ENCODE measurements around the gene TMSB10. TPM values are rescaled to one million over a fixed set of nuclear protein-coding genes. Genes with fewer than 3 reads are reported as not detected.

Gene TMSB10
- polyA plus RNA-seq, 4 donors: 1,047 to 3,566 (median 2,651) TPM

Other genes starting within 250 kb of the TMSB10 start
- gene TRABD2A, start 24.6 kb upstream of the TMSB10 start, polyA plus RNA-seq: 10 to 100 TPM in 2 of 4 donors, 1 to 10 TPM in 2; 2.0 to 35.5 (median 14.1) TPM
- gene KCMF1, start 65.5 kb downstream of the TMSB10 start, polyA plus RNA-seq: 10 to 100 TPM; 31.9 to 58.9 (median 44.8) TPM
- 10 to 100 TPM in 1 of 4 donors, 1 to 10 TPM in 2, under 1 TPM in 1; 0.45 to 18.5 (median 3.2) TPM for gene TCF7L1, start 227.7 kb downstream of the TMSB10 start, polyA plus RNA-seq